Thyroid gland (tissue), 4 donors: ENCODE measurements around the gene RSPH4A.

Source experiments
- POLR2A ChIP-seq, 2 donors: fragments of 450-650 bp; IDR thresholded peaks; one replicate each; pipeline ENCODE4 v1.6.1; 2017; ENCODE audit warnings: antibody characterized with exemption in 2 of 2, mild to moderate bottlenecking in 2 of 2, moderate library complexity in 1 of 2
- TF ChIP-seq, protein P1 (sequence below), 6 experiments: fragments of 200-600 bp in 3 of 6; fragments of 450-650 bp in 3 of 6; sonication (generic) in 3 of 6; IDR thresholded peaks; one replicate each; pipeline ENCODE4 v1.5.1; 2016 to 2019; ENCODE audit warnings: antibody characterized with exemption in 6 of 6, mild to moderate bottlenecking in 2 of 6, inconsistent platforms in 1 of 6, moderate library complexity in 1 of 6

DNA sequence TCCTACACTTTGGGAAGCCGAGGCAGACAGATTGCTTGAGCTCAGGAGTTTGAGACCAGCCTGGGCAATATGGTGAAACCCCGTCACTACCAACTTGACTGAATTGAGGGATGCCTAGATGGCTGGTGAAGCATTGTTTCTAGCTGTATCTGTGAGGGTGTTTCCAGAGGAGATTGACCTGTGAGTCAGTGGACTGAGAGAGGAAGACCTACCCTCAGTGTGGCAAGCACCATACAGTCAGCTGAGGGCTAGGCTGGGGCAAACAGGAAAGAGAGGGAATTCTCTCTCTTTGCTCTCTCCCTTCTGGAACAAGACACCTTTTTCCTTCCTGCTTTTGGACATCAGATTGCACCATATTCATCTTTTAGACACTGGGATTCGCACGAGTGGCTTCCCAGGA is 56.0 kb downstream of the RSPH4A start:
- TF ChIP-seq, protein P1, sequence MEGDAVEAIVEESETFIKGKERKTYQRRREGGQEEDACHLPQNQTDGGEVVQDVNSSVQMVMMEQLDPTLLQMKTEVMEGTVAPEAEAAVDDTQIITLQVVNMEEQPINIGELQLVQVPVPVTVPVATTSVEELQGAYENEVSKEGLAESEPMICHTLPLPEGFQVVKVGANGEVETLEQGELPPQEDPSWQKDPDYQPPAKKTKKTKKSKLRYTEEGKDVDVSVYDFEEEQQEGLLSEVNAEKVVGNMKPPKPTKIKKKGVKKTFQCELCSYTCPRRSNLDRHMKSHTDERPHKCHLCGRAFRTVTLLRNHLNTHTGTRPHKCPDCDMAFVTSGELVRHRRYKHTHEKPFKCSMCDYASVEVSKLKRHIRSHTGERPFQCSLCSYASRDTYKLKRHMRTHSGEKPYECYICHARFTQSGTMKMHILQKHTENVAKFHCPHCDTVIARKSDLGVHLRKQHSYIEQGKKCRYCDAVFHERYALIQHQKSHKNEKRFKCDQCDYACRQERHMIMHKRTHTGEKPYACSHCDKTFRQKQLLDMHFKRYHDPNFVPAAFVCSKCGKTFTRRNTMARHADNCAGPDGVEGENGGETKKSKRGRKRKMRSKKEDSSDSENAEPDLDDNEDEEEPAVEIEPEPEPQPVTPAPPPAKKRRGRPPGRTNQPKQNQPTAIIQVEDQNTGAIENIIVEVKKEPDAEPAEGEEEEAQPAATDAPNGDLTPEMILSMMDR (IDR thresholded peaks at IDR 0.05), result no peak
- TF ChIP-seq POLR2A (IDR thresholded peaks at IDR 0.05), result no peak
